Lower leg skin (tissue), 3 donors: ENCODE results near the gene CCDC89.

Experiments used
- CTCF ChIP-seq, 3 donors: fragments of 450-650 bp; IDR thresholded peaks; one replicate each; pipeline ENCODE4 v1.5.1; 2016; ENCODE audit warnings: antibody characterized with exemption in 3 of 3, mild to moderate bottlenecking in 3 of 3, moderate library complexity in 2 of 3
- POLR2A ChIP-seq, 2 donors: fragments of 450-650 bp; IDR thresholded peaks; one replicate each; pipeline ENCODE4 v1.6.1; 2016 to 2017; ENCODE audit warnings: antibody characterized with exemption in 2 of 2, mild to moderate bottlenecking in 1 of 2, moderate library complexity in 1 of 2

- TF ChIP-seq CTCF (IDR thresholded peaks at IDR 0.05): no peak
- no peak for TF ChIP-seq POLR2A (IDR thresholded peaks at IDR 0.05)
Measured at GRCh38 chr11:85647078-85647477, 38.9 kb downstream of the CCDC89 start.
